Astrocyte (in vitro differentiated cells and primary cell): ENCODE results near the gene DDX6.

ENCODE experiments used
- EZH2 ChIP-seq: IDR thresholded peaks from 2 replicates; pipeline ENCODE4 v1.6.1; 2012; ENCODE audit warnings: mild to moderate bottlenecking, low read length, inconsistent platforms; ENCODE audit not compliant: insufficient read depth
- TF ChIP-seq, protein P1 (sequence below): IDR thresholded peaks from 2 replicates; pipeline ENCODE4 v1.5.1; 2011; ENCODE audit warnings: low read depth, mild to moderate bottlenecking, inconsistent platforms, low read length, moderate library complexity; ENCODE audit not compliant: insufficient read depth

DNA sequence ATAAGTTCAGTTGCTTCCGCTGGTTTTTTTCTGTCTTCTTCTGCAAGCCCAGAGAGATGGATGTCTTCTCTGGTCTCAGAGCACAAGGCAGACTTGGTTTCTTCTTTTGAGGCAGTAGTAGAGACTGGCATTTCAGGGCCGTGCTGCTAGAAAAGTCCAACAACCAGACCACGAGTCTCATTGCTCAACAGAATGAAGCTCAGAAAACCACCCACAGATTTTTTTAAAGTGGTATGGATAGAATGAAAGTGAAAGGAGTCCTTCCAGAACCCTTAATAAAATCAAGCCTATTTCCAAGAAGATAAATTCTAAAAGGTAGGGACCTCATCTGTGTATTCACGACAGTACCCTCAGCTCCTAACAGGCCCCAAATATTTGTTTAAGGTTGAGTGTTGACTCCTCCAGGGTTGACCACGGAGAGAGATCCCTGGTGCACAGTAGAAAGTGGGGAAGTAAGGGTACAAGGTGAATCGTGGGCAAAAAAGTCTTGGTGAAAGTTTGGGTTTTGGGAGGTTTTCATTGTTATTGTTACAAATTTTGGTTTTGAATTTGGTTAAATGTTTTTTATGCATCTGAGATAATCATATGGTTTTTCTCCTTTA, 43.6 kb upstream of the DDX6 start:
- TF ChIP-seq, protein P1, sequence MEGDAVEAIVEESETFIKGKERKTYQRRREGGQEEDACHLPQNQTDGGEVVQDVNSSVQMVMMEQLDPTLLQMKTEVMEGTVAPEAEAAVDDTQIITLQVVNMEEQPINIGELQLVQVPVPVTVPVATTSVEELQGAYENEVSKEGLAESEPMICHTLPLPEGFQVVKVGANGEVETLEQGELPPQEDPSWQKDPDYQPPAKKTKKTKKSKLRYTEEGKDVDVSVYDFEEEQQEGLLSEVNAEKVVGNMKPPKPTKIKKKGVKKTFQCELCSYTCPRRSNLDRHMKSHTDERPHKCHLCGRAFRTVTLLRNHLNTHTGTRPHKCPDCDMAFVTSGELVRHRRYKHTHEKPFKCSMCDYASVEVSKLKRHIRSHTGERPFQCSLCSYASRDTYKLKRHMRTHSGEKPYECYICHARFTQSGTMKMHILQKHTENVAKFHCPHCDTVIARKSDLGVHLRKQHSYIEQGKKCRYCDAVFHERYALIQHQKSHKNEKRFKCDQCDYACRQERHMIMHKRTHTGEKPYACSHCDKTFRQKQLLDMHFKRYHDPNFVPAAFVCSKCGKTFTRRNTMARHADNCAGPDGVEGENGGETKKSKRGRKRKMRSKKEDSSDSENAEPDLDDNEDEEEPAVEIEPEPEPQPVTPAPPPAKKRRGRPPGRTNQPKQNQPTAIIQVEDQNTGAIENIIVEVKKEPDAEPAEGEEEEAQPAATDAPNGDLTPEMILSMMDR, result no peak
- no peak for TF ChIP-seq EZH2
